ENCODE results near the gene C16orf78.

C16orf78 gene

GRCh38 chr16:49348408-49349176, 25.0 kb upstream of the C16orf78 start:
- H2AFZ ChIP-seq, result no peak overlapping the region
- no peaks in the 10 kb centered on the region for H3K4me1 ChIP-seq
- H3K36me3 ChIP-seq (ENCODE audit: control insufficient read depth, insufficient read depth, low read length), result no peaks in the 10 kb centered on the region
- H3K9ac ChIP-seq, result no peak overlapping the region
- TF ChIP-seq, protein P1, sequence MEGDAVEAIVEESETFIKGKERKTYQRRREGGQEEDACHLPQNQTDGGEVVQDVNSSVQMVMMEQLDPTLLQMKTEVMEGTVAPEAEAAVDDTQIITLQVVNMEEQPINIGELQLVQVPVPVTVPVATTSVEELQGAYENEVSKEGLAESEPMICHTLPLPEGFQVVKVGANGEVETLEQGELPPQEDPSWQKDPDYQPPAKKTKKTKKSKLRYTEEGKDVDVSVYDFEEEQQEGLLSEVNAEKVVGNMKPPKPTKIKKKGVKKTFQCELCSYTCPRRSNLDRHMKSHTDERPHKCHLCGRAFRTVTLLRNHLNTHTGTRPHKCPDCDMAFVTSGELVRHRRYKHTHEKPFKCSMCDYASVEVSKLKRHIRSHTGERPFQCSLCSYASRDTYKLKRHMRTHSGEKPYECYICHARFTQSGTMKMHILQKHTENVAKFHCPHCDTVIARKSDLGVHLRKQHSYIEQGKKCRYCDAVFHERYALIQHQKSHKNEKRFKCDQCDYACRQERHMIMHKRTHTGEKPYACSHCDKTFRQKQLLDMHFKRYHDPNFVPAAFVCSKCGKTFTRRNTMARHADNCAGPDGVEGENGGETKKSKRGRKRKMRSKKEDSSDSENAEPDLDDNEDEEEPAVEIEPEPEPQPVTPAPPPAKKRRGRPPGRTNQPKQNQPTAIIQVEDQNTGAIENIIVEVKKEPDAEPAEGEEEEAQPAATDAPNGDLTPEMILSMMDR (IDR thresholded peaks at IDR 0.05), result no peak
- no peak overlapping the region for H3K4me3 ChIP-seq (ENCODE audit: low read depth, low read length)
- no peaks in the 10 kb centered on the region for H3K79me2 ChIP-seq
- no peaks in the 10 kb centered on the region for H3K9me3 ChIP-seq (ENCODE audit: control insufficient read depth, low read length)
- no peak overlapping the region for H3K27ac ChIP-seq
- no peak overlapping the region for H3K4me2 ChIP-seq (ENCODE audit: low read length)
- H3K27me3 ChIP-seq (ENCODE audit: control insufficient read depth, insufficient read depth, low read length), result no peaks in the 10 kb centered on the region

DNA sequence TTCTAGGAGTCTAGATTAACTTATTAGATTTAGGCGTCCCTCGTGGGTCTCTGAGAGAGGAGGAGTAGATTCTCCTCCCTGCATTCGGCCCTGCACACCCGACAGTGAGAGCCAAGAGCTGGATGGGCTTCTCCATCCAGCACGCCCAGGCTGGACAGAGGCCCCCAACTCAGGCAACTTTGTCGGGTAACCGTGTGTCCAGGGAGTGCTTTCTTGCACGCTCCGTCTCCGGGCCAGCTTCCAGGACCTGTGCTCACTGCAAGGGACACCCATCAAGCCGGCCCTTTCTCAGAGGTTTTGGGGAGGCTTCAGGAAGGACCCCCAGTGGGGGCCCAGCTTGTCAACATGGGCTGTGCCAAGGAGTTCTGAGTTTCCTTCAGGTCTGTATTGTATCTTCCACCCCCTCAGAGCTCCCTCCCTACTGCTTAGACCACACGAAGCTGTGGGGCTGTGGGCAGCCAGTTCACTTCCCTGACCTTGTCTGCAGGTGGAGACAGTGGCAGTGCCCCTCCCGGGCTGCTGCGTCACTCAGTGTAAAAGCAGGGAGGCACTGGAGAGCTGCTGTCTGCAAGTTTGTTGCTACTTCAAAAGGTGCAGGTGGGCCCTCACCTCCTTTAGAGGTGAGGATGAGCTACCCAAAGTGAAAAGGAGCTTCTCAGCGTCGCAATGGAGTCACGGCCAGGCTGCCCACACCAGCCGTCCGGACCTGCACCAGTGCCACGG, 24.0 kb upstream of the C16orf78 start:
- Histone ChIP-seq H3K36me3 (ENCODE audit: control insufficient read depth, insufficient read depth, low read length) (no peaks in the 10 kb centered on the region), H3K79me2 (no peaks in the 10 kb centered on the region), H3K27ac (no peak overlapping the region), H2AFZ (no peak overlapping the region), H3K9me3 (ENCODE audit: control insufficient read depth, low read length) (no peaks in the 10 kb centered on the region), H3K4me2 (ENCODE audit: low read length) (no peak overlapping the region), H3K9ac (no peak overlapping the region), H3K4me3 (ENCODE audit: low read depth, low read length) (no peak overlapping the region), H3K4me1 (no peaks in the 10 kb centered on the region), H3K27me3 (ENCODE audit: control insufficient read depth, insufficient read depth, low read length) (no peaks in the 10 kb centered on the region)
- TF ChIP-seq, protein P1 (IDR thresholded peaks at IDR 0.05), result no peak

GRCh38 chr16:49350265-49351095, 23.1 kb upstream of the C16orf78 start:
- no peaks in the 10 kb centered on the region for H3K79me2 ChIP-seq
- no peak overlapping the region for H3K4me3 ChIP-seq (ENCODE audit: low read depth, low read length)
- no peak overlapping the region for H3K4me2 ChIP-seq (ENCODE audit: low read length)
- H3K9ac ChIP-seq, result no peak overlapping the region
- no peak overlapping the region for H2AFZ ChIP-seq
- no peak overlapping the region for H3K27ac ChIP-seq
- TF ChIP-seq, protein P1 (IDR thresholded peaks at IDR 0.05), result peak; percentile 85
- H3K4me1 ChIP-seq, result no peaks in the 10 kb centered on the region
- H3K27me3 ChIP-seq (ENCODE audit: control insufficient read depth, insufficient read depth, low read length), result no peaks in the 10 kb centered on the region
- H3K36me3 ChIP-seq (ENCODE audit: control insufficient read depth, insufficient read depth, low read length), result no peaks in the 10 kb centered on the region
- H3K9me3 ChIP-seq (ENCODE audit: control insufficient read depth, low read length), result no peaks in the 10 kb centered on the region

DNA sequence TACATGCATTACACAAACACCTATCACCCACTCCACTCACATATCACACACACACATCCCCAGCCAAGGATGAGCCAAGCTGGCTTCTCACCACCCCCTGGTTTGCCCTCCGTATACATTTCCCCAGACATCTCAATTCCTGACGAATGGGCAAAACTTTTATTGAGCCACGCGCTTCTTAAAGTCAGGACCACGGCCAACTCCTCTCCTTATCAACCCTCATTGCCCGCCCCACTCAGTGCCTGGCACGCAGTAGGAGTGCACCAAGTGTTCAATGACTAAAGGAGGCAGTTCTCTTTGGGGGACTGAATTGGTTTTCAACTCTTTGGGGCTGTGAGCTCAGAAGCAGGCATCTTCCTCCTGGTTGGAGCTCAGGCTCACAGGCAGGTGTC, 22.5 kb upstream of the C16orf78 start:
- Histone ChIP-seq H3K4me3 (ENCODE audit: low read depth, low read length) (no peak overlapping the region), H2AFZ (no peak overlapping the region), H3K9me3 (ENCODE audit: control insufficient read depth, low read length) (no peaks in the 10 kb centered on the region), H3K36me3 (ENCODE audit: control insufficient read depth, insufficient read depth, low read length) (no peaks in the 10 kb centered on the region), H3K4me2 (ENCODE audit: low read length) (no peak overlapping the region), H3K79me2 (no peaks in the 10 kb centered on the region), H3K27me3 (ENCODE audit: control insufficient read depth, insufficient read depth, low read length) (no peaks in the 10 kb centered on the region), H3K9ac (no peak overlapping the region), H3K27ac (no peak overlapping the region), H3K4me1 (no peaks in the 10 kb centered on the region)
- TF ChIP-seq, protein P1 (IDR thresholded peaks at IDR 0.05), result no peak
